HG03565 (cell line): Measurements from ENCODE around the gene TPX2.
A peak's percentile ranks its signal among the peaks of the same experiment; 100 is the strongest.

Source experiments
- ATAC-seq: cut with Tn5 transposase; IDR thresholded peaks from one replicate; pipeline ENCODE4 v1.9.1; 2021; ENCODE audit warnings: mild to moderate bottlenecking, moderate library complexity; ENCODE audit not compliant: unreplicated experiment

The TPX2 gene, protein sequence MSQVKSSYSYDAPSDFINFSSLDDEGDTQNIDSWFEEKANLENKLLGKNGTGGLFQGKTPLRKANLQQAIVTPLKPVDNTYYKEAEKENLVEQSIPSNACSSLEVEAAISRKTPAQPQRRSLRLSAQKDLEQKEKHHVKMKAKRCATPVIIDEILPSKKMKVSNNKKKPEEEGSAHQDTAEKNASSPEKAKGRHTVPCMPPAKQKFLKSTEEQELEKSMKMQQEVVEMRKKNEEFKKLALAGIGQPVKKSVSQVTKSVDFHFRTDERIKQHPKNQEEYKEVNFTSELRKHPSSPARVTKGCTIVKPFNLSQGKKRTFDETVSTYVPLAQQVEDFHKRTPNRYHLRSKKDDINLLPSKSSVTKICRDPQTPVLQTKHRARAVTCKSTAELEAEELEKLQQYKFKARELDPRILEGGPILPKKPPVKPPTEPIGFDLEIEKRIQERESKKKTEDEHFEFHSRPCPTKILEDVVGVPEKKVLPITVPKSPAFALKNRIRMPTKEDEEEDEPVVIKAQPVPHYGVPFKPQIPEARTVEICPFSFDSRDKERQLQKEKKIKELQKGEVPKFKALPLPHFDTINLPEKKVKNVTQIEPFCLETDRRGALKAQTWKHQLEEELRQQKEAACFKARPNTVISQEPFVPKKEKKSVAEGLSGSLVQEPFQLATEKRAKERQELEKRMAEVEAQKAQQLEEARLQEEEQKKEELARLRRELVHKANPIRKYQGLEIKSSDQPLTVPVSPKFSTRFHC

DNA sequence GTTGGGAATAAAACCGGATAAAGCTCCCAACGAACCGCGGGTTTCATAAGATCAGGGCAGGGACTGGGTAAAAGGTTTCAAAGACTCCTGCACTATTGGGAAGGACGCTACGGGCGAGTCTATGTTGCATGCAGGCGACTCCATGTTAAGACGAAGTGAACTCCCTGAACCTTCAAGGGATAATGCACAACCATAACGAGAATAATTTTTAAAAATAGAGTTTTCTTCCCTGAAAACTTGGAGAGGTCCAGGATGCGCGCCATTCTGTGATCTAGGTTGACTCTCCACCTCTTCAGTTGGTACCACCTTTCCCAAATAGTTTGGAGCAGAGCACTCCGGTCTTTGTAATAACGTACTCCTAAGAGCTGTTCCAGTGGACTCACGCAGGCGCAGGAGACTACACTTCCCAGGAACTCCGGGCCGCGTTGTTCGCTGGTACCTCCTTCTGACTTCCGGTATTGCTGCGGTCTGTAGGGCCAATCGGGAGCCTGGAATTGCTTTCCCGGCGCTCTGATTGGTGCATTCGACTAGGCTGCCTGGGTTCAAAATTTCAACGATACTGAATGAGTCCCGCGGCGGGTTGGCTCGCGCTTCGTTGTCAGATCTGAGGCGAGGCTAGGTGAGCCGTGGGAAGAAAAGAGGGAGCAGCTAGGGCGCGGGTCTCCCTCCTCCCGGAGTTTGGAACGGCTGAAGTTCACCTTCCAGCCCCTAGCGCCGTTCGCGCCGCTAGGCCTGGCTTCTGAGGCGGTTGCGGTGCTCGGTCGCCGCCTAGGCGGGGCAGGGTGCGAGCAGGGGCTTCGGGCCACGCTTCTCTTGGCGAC lies at the start of gene TPX2:
TPX2 (plus strand) TSS at position 562 of the 821 bp plus-strand sequence. CDS start 18,187 bp downstream, outside the sequence.
- ATAC-seq: peak; percentile 82

- ATAC-seq: no peak
Observed at GRCh38 chr20:31690124-31690666, 48.9 kb upstream of the TPX2 start.

DNA sequence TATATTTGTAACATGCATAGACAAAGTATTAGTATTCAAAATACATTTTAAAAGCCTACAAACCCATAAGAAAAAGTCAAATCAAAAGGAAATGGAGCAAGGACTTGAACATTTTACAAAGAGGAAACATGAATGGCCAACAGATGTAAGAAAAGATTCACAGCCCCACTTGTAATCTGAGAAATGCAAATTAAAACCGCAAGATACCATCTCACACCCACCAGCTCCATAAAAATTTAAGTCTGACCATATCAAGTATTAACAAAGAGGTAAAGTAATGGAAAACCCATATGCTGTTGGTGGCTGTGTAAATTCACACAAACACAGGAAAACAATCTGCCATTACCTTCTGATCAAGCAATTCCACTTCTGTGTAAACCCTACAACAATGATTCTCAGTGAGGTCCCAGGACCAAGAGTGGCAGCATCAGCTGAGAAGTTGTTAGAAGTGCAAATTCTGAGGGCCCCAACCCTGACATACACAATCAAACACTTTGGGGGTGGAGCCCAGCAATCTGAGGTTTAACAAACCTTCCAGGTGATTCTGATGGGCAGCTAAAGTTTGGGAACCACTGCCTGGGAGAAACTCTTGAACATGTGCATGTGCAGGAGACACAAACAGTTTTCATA lies 47.3 kb upstream of the TPX2 start:
- ATAC-seq: peak; percentile 56

DNA sequence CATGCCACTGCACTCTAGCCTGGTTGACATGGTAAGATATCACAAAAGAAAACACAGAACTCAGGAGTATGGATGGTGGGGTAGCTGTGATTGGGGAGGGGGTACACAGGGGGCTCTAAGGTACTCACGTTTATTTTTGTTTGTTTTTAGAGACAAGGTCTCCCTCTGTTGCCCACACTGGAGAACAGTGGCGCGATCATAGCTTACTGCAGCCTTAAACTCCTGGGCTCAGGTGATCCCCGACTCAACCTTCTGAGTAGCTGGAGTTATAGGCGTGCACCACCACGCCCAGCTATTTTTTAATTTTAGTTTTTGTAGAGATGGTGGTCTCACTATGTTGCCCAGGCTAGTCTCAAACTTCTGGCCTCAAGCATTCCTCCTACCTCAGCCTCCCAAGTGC lies 45.7 kb upstream of the TPX2 start:
- no peak for ATAC-seq

DNA sequence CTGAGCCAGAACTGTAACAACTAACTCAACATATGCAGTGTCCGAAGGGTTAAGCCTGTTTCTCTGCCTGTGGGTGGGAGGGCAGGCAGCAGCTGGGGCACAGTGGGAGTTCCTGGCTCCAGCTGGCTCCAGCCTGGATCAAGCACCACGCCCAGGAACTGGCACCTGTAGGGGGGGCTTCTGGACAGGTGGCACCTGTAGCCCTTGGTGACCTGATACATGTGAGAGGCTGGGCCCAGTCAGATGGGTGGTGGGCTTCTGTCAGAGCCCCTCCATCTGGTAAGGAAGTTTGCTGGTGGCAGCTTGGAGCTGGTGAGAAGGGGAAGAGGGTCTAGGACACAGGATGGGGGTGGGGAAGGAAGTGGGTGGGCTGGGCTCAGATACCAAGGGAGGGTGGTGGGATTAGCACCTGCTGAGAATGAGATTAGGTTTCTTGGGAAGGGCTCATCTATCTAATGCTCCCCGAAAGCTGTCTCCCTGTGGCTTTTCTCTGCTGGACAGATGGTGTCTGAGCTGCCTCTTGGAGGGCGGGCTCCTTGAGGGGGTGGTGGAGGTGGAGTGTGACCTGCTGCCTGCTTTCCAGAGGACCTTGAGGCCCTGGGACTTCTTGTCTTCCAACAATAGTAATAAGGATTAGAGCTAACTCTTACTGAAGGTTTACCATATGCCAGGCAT lies 45.0 kb upstream of the TPX2 start:
- ATAC-seq: no peak

DNA sequence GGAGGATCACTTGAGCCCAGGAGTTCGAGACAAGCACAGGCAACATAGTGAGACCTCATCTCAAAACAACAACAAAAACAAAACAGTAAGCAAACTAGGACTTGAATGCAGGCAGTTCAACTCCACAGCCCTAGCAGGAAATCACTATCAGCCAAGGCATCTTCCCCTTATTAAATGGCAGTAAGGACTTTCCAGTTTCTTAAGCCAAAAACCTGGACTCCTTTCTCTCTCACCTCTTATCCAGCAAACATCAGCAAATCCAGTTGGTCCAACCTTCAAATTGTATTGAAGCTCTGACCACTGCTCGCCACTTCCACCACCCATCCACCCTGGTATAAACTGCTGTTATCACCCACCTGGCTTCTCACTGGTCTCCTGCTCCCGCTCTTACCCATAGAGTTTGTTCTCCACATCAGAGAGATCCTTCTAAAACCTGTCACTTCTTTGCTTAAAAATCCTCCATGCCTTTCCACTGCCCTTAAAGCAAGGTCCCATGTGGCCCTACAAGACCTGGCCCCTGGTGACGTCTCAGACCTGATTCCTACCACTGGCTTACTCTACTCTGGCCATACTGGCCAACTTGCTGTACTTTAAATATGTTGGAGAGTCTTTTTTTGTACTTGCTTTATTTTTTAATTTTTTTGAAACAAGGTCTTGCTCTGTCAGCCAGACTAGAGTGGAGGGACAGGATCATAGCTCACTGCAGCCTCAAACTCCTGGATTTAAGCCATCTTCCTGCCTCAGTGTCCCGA lies 44.1 kb upstream of the TPX2 start:
- no peak for ATAC-seq

- no peak for ATAC-seq
Observed at GRCh38 chr20:31695849-31696804, 43.0 kb upstream of the TPX2 start.

DNA sequence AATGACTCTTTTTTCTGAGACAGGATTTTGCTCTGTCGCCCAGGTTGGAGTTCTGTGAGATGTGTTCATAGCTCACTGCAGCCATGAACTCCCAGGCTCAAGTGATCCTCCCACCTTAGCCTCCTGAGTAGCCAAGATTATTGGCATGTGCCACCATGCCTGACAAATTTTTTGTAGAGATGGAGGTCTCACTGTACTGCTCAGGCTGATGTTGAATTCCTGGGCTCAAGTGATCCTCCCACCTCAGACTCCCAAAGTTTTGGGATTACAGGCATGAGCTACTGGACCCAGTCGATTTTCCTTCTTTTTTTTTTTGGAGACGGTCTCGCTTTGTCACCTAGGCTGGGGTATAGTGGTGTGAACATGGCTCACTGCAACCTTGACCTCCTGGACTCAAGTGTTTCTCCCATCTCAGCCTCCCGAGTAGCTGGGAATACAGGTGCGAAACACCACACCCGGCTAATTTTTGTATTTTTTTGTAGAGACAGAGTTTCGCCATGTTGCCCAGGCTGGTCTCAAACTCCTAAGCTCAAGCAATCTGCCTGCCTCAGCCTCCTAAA lies 40.8 kb upstream of the TPX2 start:
- ATAC-seq: no peak

GRCh38 chr20:31698803-31699718 lies 40.0 kb upstream of the TPX2 start:
- ATAC-seq: peak; percentile 94

- ATAC-seq: no peak
Observed at GRCh38 chr20:31699801-31700728, 39.0 kb upstream of the TPX2 start.

DNA sequence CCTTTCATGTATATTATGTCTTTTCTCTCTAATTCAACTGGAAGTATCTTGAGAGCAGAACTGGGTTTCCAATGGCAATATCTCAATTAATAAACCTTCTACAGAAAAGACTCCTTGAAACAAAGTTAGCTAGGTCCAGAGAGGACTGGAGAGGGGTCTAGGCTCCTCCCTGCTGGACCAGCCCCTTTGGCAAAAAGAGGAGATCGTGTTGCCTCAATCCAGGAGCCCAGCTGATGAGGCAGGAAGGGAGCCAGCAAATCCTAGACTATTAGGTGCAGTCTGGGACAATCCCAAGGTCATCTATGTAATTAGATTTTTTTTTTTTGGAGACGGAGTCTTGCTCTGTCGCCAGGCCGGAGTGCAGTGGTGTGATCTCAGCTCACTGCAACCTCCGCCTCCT lies 38.3 kb upstream of the TPX2 start:
- ATAC-seq: no peak

- ATAC-seq: no peak
Observed at GRCh38 chr20:31701591-31701990, 37.5 kb upstream of the TPX2 start.

- no peak for ATAC-seq
Observed at GRCh38 chr20:31704225-31705119, 34.6 kb upstream of the TPX2 start.

DNA sequence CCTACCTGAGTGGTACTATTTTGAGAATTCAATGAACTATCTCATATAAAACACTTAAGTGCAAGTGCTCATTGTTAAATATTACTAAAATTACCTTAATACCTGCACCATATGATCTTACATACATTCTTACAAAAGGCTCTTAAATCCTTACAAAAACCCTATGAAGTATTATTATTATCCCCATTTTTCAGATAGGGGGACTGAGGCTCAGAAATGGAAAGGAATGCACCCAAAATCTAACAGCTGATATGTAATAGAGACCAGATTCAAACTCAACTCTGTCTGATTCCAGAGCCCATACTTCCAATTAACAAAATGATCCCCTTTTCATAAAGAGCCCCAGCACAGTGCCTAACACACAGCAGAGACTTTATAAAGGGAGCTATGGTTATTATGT lies 33.9 kb upstream of the TPX2 start:
- no peak for ATAC-seq
